Subcutaneous adipose tissue (tissue), 4 donors: ENCODE results near the gene HECW1. TPM values are rescaled to one million over a fixed set of nuclear protein-coding genes. Genes with fewer than 3 reads are reported as not detected.

ENCODE experiments used
- CTCF ChIP-seq: fragments of 450-650 bp; IDR thresholded peaks from one replicate; pipeline ENCODE4 v1.5.1; 2016; ENCODE audit warnings: low read depth, mild to moderate bottlenecking, control low read depth, antibody characterized with exemption, moderate library complexity
- total RNA-seq, 4 donors: library from RNA; depleted of rRNA; stranded (reverse); fragments of >200 nt; gene quantifications; one replicate each; pipeline ENCODE4 v1.1.0, GENCODE V29; 2016

HECW1 gene
- total RNA-seq, 4 donors from 2014 or later = 0.38 to 2.2 (median 0.80) TPM

- no peak for TF ChIP-seq CTCF
Observed at GRCh38 chr7:43308913-43309705, 196.7 kb downstream of the HECW1 start.

GRCh38 chr7:43309706-43310022 lies 197.2 kb downstream of the HECW1 start:
- TF ChIP-seq CTCF = no peak

- no peak for TF ChIP-seq CTCF
Observed at GRCh38 chr7:43311052-43311451, 198.6 kb downstream of the HECW1 start.

GRCh38 chr7:43311694-43312093 lies 199.2 kb downstream of the HECW1 start:
- TF ChIP-seq CTCF = no peak

GRCh38 chr7:43313628-43314378 lies 201.4 kb downstream of the HECW1 start:
- no peak for TF ChIP-seq CTCF

- no peak for TF ChIP-seq CTCF
Observed at GRCh38 chr7:43314379-43315158, 202.1 kb downstream of the HECW1 start.

GRCh38 chr7:43317075-43317474 lies 204.6 kb downstream of the HECW1 start:
- no peak for TF ChIP-seq CTCF
